IPS DF 6.9 (cell line): ENCODE measurements around the gene C18orf54.
"Not testable (repeated sequence)": the region's sequence is repeated elsewhere in the genome, so short reads cannot be mapped to it uniquely, and the experiment has no call there.

Experiments used
- DNase-seq: peaks from one replicate; pipeline ENCODE4 v3.0.0-alpha.2; 2013; ENCODE audit warnings: low read depth, low spot score
- H3K27ac ChIP-seq: one replicate; pipeline ENCODE4 v1.5.1; 2013; ENCODE audit warnings: low read length, control low read depth
- H3K27me3 ChIP-seq: 2 replicates; pipeline ENCODE4 v1.6.1; 2013; ENCODE audit warnings: mild to moderate bottlenecking, low read length; ENCODE audit not compliant: control insufficient read depth, insufficient read depth
- H3K36me3 ChIP-seq: 2 replicates; pipeline ENCODE4 v1.6.1; 2013; ENCODE audit warnings: low read length; ENCODE audit not compliant: control insufficient read depth, insufficient read depth
- H3K4me1 ChIP-seq: 2 replicates; pipeline ENCODE4 v1.6.1; 2013; ENCODE audit warnings: low read length; ENCODE audit not compliant: control insufficient read depth, insufficient read depth
- H3K4me3 ChIP-seq: 2 replicates; pipeline ENCODE4 v1.5.1; 2013; ENCODE audit warnings: mild to moderate bottlenecking, low read length
- H3K9me3 ChIP-seq: 2 replicates; pipeline ENCODE4 v1.6.1; 2013; ENCODE audit warnings: low read length, inconsistent platforms; ENCODE audit not compliant: control insufficient read depth, insufficient read depth
- WGBS: extraction: QIAGEN DNeasy Blood & Tissue Kit; methylation state at CpG from one replicate; pipeline ENCODE4 v1.1.7; 2013; ENCODE audit warnings: mixed read lengths, missing lambda C conversion rate; ENCODE audit not compliant: insufficient read length, insufficient coverage; 5-methylcytosine and 5-hydroxymethylcytosine counted together

The C18orf54 gene

GRCh38 chr18:54386800-54387495 is 29.2 kb downstream of the C18orf54 start:
- H3K36me3 ChIP-seq, H3K27ac ChIP-seq, DNase-seq, H3K4me3 ChIP-seq, H3K27me3 ChIP-seq, H3K9me3 ChIP-seq, H3K4me1 ChIP-seq: not testable (repeated sequence)
- no CpG with 5 or more reads among the region's 23 CpGs for WGBS

- Histone ChIP-seq H3K27ac (no peak overlapping the region), H3K27me3 (no peaks in the 10 kb centered on the region), H3K36me3 (no peaks in the 10 kb centered on the region), H3K4me3 (no peak overlapping the region), H3K4me1 (no peaks in the 10 kb centered on the region; the same call in 1 of the 2 replicates), H3K9me3 (no peaks in the 10 kb centered on the region)
- no peak for DNase-seq
- WGBS: no CpG with 5 or more reads among the region's 3 CpGs
These were observed 29.9 kb downstream of the C18orf54 start for GRCh38 chr18:54387631-54388030.

GRCh38 chr18:54388203-54389142 is 30.8 kb downstream of the C18orf54 start:
- Histone ChIP-seq H3K27me3 (no peaks in the 10 kb centered on the region), H3K27ac (no peak overlapping the region), H3K4me3 (no peak overlapping the region), H3K9me3 (no peaks in the 10 kb centered on the region), H3K4me1 (no peaks in the 10 kb centered on the region; the same call in 1 of the 2 replicates), H3K36me3 (no peaks in the 10 kb centered on the region)
- peak; percentile 50 for DNase-seq
- WGBS: no CpG with 5 or more reads among the region's 6 CpGs

- no peak for DNase-seq
- WGBS: no CpG with 5 or more reads among the region's 2 CpGs
- Histone ChIP-seq H3K4me3 (no peak overlapping the region), H3K36me3 (no peaks in the 10 kb centered on the region), H3K27ac (no peak overlapping the region), H3K9me3 (no peaks in the 10 kb centered on the region), H3K27me3 (no peaks in the 10 kb centered on the region), H3K4me1 (no peaks in the 10 kb centered on the region; the same call in 1 of the 2 replicates)
These were observed 31.4 kb downstream of the C18orf54 start for GRCh38 chr18:54389143-54389505.

GRCh38 chr18:54390838-54391237 is 33.1 kb downstream of the C18orf54 start:
- H3K27ac ChIP-seq: no peak overlapping the region
- H3K36me3 ChIP-seq: no peaks in the 10 kb centered on the region
- no peak for DNase-seq
- no peak overlapping the region for H3K4me3 ChIP-seq
- no peaks in the 10 kb centered on the region for H3K27me3 ChIP-seq
- H3K4me1 ChIP-seq: no peaks in the 10 kb centered on the region; the same call in 1 of the 2 replicates
- no peaks in the 10 kb centered on the region for H3K9me3 ChIP-seq
- WGBS: no CpG with 5 or more reads among the region's 3 CpGs

- Histone ChIP-seq H3K27me3 (no peaks in the 10 kb centered on the region), H3K4me1 (no peaks in the 10 kb centered on the region; the same call in 1 of the 2 replicates), H3K36me3 (no peaks in the 10 kb centered on the region), H3K4me3 (no peak overlapping the region), H3K27ac (no peak overlapping the region), H3K9me3 (no peaks in the 10 kb centered on the region)
- no CpG with 5 or more reads among the region's 3 CpGs for WGBS
- peak; percentile 47 for DNase-seq
These were observed 34.9 kb downstream of the C18orf54 start for GRCh38 chr18:54392543-54393023.

- Histone ChIP-seq H3K36me3 (no peaks in the 10 kb centered on the region), H3K4me3 (no peak overlapping the region), H3K4me1 (no peaks in the 10 kb centered on the region; the same call in 1 of the 2 replicates), H3K9me3 (no peaks in the 10 kb centered on the region), H3K27me3 (no peaks in the 10 kb centered on the region), H3K27ac (no peak overlapping the region)
- DNase-seq: no peak
- no CpG with 5 or more reads among the region's 1 CpG for WGBS
These were observed 36.1 kb downstream of the C18orf54 start for GRCh38 chr18:54393648-54394294.

- Histone ChIP-seq H3K4me3 (no peak overlapping the region), H3K4me1 (no peaks in the 10 kb centered on the region), H3K36me3 (no peaks in the 10 kb centered on the region), H3K27ac (no peak overlapping the region), H3K27me3 (no peaks in the 10 kb centered on the region), H3K9me3 (no peaks in the 10 kb centered on the region)
- no peak for DNase-seq
- WGBS: no CpG with 5 or more reads among the region's 1 CpG
These were observed 39.1 kb downstream of the C18orf54 start for GRCh38 chr18:54396760-54397159.

GRCh38 chr18:54405290-54405689 is 47.6 kb downstream of the C18orf54 start:
- no peaks in the 10 kb centered on the region for H3K27me3 ChIP-seq
- no peaks in the 10 kb centered on the region for H3K36me3 ChIP-seq
- H3K9me3 ChIP-seq: no peaks in the 10 kb centered on the region
- H3K27ac ChIP-seq: no peak overlapping the region
- H3K4me3 ChIP-seq: no peak overlapping the region
- DNase-seq: no peak
- H3K4me1 ChIP-seq: no peaks in the 10 kb centered on the region

GRCh38 chr18:54411781-54412180 is 54.1 kb downstream of the C18orf54 start:
- no peaks in the 10 kb centered on the region for H3K27me3 ChIP-seq
- H3K36me3 ChIP-seq: no peaks in the 10 kb centered on the region
- DNase-seq: no peak
- H3K4me1 ChIP-seq: no peaks in the 10 kb centered on the region
- no peak overlapping the region for H3K4me3 ChIP-seq
- no CpG with 5 or more reads among the region's 1 CpG for WGBS
- no peaks in the 10 kb centered on the region for H3K9me3 ChIP-seq
- no peak overlapping the region for H3K27ac ChIP-seq
